ENCODE measurements around the gene TMEM234. TPM values are rescaled to one million over a fixed set of nuclear protein-coding genes. Genes with fewer than 3 reads are reported as not detected.

The TMEM234 gene
- 18.0 and 18.6 TPM in 2 replicates for total RNA-seq

GRCh38 chr1:32221980-32222755 is at the start of gene TMEM234, which contains the start of gene EIF3I:
TSS of gene TMEM234 (minus strand) at chr1:32222353. CDS start at chr1:32222322, 31 bp downstream.
TSS of gene EIF3I (plus strand) at chr1:32222407. CDS start at chr1:32222442, 35 bp downstream.

GRCh38 chr1:32250893-32251716 is 29.0 kb upstream of the TMEM234 start, which contains the start of gene LCK:
TSS of gene LCK (plus strand) at chr1:32251265. CDS start at chr1:32274330, 23,065 bp downstream.

GRCh38 chr1:32246888-32247273 is 24.7 kb upstream of the TMEM234 start, which contains the start of gene FAM167B:
TSS of gene FAM167B (plus strand) at chr1:32247222. CDS start at chr1:32247422, 200 bp downstream.

GRCh38 chr1:32208891-32209328 is 13.2 kb downstream of the TMEM234 start, which contains the start of gene DCDC2B:
TSS of gene DCDC2B (plus strand) at chr1:32209089. CDS start at chr1:32209094, 5 bp downstream.

GRCh38 chr1:32205401-32206370 is 16.5 kb downstream of the TMEM234 start, which contains the start of gene IQCC:
TSS of gene IQCC (plus strand) at chr1:32205671. CDS start at chr1:32205682, 11 bp downstream.

GRCh38 chr1:32200226-32201010 is 21.7 kb downstream of the TMEM234 start, which contains the start of gene CCDC28B:
TSS of gene CCDC28B (plus strand) at chr1:32200595. CDS start at chr1:32201936, 1,341 bp downstream.

GRCh38 chr1:32179443-32180185 is 42.5 kb downstream of the TMEM234 start, which contains the start of gene TXLNA:
TSS of gene TXLNA (plus strand) at chr1:32179675. CDS start at chr1:32180346, 671 bp downstream.

Small RNA genes within 50 kb of the gene (small RNA-seq; reads per million reads assigned to genes)
- gene RF00017, result not detected

Other genes with a start within 250 kb of the TMEM234 start
- 72.8 and 82.4 TPM in 2 replicates for gene KHDRBS1, start 208.5 kb downstream of the TMEM234 start, total RNA-seq
- gene TMEM39B, start 149.4 kb downstream of the TMEM234 start, total RNA-seq, result 17.6 and 19.3 TPM in 2 replicates
- gene KPNA6, start 114.3 kb downstream of the TMEM234 start, total RNA-seq, result 75.8 and 84.3 TPM in 2 replicates
- 93.1 and 95.1 TPM in 2 replicates for gene TXLNA, start 42.7 kb downstream of the TMEM234 start, total RNA-seq
- gene CCDC28B, start 21.8 kb downstream of the TMEM234 start, total RNA-seq, result 11.8 and 12.4 TPM in 2 replicates
- gene IQCC, start 16.7 kb downstream of the TMEM234 start, total RNA-seq, result 1.3 and 1.8 TPM in 2 replicates
- gene DCDC2B, start 13.3 kb downstream of the TMEM234 start, total RNA-seq, result not detected in 2 replicates
- gene EIF3I, start 54 bp upstream of the TMEM234 start, total RNA-seq, result 309 and 330 TPM in 2 replicates
- 1.3 and 2.9 TPM in 2 replicates for gene FAM167B, start 24.9 kb upstream of the TMEM234 start, total RNA-seq
- gene LCK, start 28.9 kb upstream of the TMEM234 start, total RNA-seq, result not detected in 2 replicates
- gene HDAC1, start 69.7 kb upstream of the TMEM234 start, total RNA-seq, result 101 TPM in 2 replicates
- 173 and 204 TPM in 2 replicates for gene MARCKSL1, start 113.9 kb upstream of the TMEM234 start, total RNA-seq
- gene FAM229A, start 140.1 kb upstream of the TMEM234 start, total RNA-seq, result 1.8 and 2.0 TPM in 2 replicates
- 0.19 and 0.98 TPM in 2 replicates for gene TSSK3, start 140.2 kb upstream of the TMEM234 start, total RNA-seq
- gene BSDC1, start 172.1 kb upstream of the TMEM234 start, total RNA-seq, result 60.4 and 65.8 TPM in 2 replicates
- gene ZBTB8B, start 242.7 kb upstream of the TMEM234 start, total RNA-seq, result under 0.01 TPM in 2 replicates

Measured in vein endothelial cell (primary cell).